Lower leg skin (tissue), 3 donors: ENCODE results near the gene APOB.

ENCODE experiments used
- CTCF ChIP-seq, 3 donors: fragments of 450-650 bp; IDR thresholded peaks; one replicate each; pipeline ENCODE4 v1.5.1; 2016; ENCODE audit warnings: antibody characterized with exemption in 3 of 3, mild to moderate bottlenecking in 3 of 3, moderate library complexity in 2 of 3
- POLR2A ChIP-seq, 2 donors: fragments of 450-650 bp; IDR thresholded peaks; one replicate each; pipeline ENCODE4 v1.6.1; 2016 to 2017; ENCODE audit warnings: antibody characterized with exemption in 2 of 2, mild to moderate bottlenecking in 1 of 2, moderate library complexity in 1 of 2

- TF ChIP-seq CTCF (IDR thresholded peaks at IDR 0.05) (no peak), POLR2A (IDR thresholded peaks at IDR 0.05) (no peak)
Observed at GRCh38 chr2:20990442-20991430, 53.1 kb downstream of the APOB start.
